ENCODE data around the gene CTBP1.

GRCh38 chr4:1221155-1221870, 27.6 kb downstream of the CTBP1 start:
- no peak for TF ChIP-seq POLR2A (IDR thresholded peaks at IDR 0.05; ENCODE audit: low read depth, low read length)
- TF ChIP-seq TAF1 (IDR thresholded peaks at IDR 0.05; ENCODE audit: low read depth, low read length), result no peak
- no peak for TF ChIP-seq POLR2AphosphoS5 (IDR thresholded peaks at IDR 0.05; ENCODE audit: low read depth, low read length)
- no peak for TF ChIP-seq SPI1 (IDR thresholded peaks at IDR 0.05; ENCODE audit: low read depth, low read length)
- no peak for TF ChIP-seq POU2F2 (IDR thresholded peaks at IDR 0.05; ENCODE audit: low read depth, low read length)
- TF ChIP-seq PAX5 (IDR thresholded peaks at IDR 0.05; ENCODE audit: insufficient read depth, low read length, severe bottlenecking), result no peak

Measured in GM12891 (cell line).